Transverse colon (tissue), 4 donors: ENCODE measurements around the gene GK. TPM values are rescaled to one million over a fixed set of nuclear protein-coding genes. Genes with fewer than 3 reads are reported as not detected.

Source experiments
- DNase-seq: peaks from one replicate; pipeline ENCODE4 v3.0.0-alpha.2; 2019
- H3K27ac ChIP-seq, 4 donors: fragments of 200-600 bp; sonication (generic); 2 replicates each; pipeline ENCODE4 v1.5.1; 2016 to 2018; ENCODE audit warnings: inconsistent platforms in 4 of 4
- H3K27me3 ChIP-seq: fragments of 200-600 bp; sonication (generic); 2 replicates; pipeline ENCODE4 v1.5.1; 2017; ENCODE audit warnings: inconsistent platforms
- H3K36me3 ChIP-seq, 4 donors: fragments of 200-600 bp; sonication (generic); 2 replicates each; pipeline ENCODE4 v1.5.1; 2017 to 2019; ENCODE audit warnings: inconsistent platforms in 4 of 4
- H3K4me1 ChIP-seq, 4 donors: fragments of 200-600 bp; sonication (generic); 2 replicates each; pipeline ENCODE4 v1.5.1; 2017 to 2020; ENCODE audit warnings: inconsistent platforms in 4 of 4
- H3K4me3 ChIP-seq, 4 donors: fragments of 200-600 bp; sonication (generic); 1 replicate in 1 of 4; 2 replicates in 3 of 4; pipeline versions ENCODE4 v1.5.1 to v1.6.1; 2017 to 2019; ENCODE audit warnings: inconsistent platforms in 4 of 4
- H3K9me3 ChIP-seq, 2 donors: fragments of 200-600 bp; sonication (generic); 2 replicates each; pipeline ENCODE4 v1.5.1; 2017 to 2019; ENCODE audit warnings: inconsistent platforms in 2 of 2
- CTCF ChIP-seq, 5 experiments: fragments of 200-600 bp in 3 of 5; fragments of 450-650 bp in 2 of 5; sonication (generic) in 3 of 5; IDR thresholded peaks; 1 replicate in 2 of 5; 2 replicates in 3 of 5; pipeline ENCODE4 v1.5.1; 2016 to 2017; ENCODE audit warnings: antibody characterized with exemption in 5 of 5, inconsistent platforms in 3 of 5, mild to moderate bottlenecking in 2 of 5, moderate library complexity in 1 of 5
- EP300 ChIP-seq: sonication (generic); formaldehyde crosslinking; IDR thresholded peaks from one replicate; pipeline ENCODE4 v1.6.1; 2017; ENCODE audit warnings: antibody characterized with exemption, low read depth
- POLR2A ChIP-seq: fragments of 450-650 bp; IDR thresholded peaks from one replicate; pipeline ENCODE4 v1.6.1; 2016; ENCODE audit warnings: antibody characterized with exemption, mild to moderate bottlenecking, moderate library complexity
- POLR2AphosphoS5 ChIP-seq, 3 donors: sonication (generic); formaldehyde crosslinking; IDR thresholded peaks; one replicate each; pipeline ENCODE4 v1.6.1; 2016; ENCODE audit warnings: antibody characterized with exemption in 3 of 3
- WGBS, 2 donors: methylation state at CpG; one replicate each; pipeline ENCODE4 v1.1.5; 2018; ENCODE audit warnings: low coverage in 1 of 2; 5-methylcytosine and 5-hydroxymethylcytosine counted together
- in situ Hi-C, 4 donors: fragments of 200-750 bp; cut with MboI; loops; one replicate each; pipeline versions ENCODE4 v1.15.0 to v1.15.1; 2017; ENCODE audit warnings: low sequenced_read_pairs in 3 of 4, low pct_ligation_motif_present in 1 of 4, low pct_unique_long_range_greater_than_20kb in 1 of 4
- intact Hi-C: fragments of 100-400 bp; cut with DNase I; formaldehyde crosslinking; loops from one replicate; pipeline ENCODE4 v1.15.1; 2023; ENCODE audit warnings: low total_unique reads
- total RNA-seq, 4 donors: library from RNA; depleted of rRNA; stranded (reverse); fragments of >200 nt; gene quantifications; one replicate each; pipeline ENCODE4 v1.1.0, GENCODE V29; 2016

GK gene
- total RNA-seq, 4 donors from 2014 or later = 2.2 to 30.2 (median 19.6) TPM

GRCh38 chrX:30680618-30681017 is 27.4 kb downstream of the GK start:
- in situ Hi-C loops = no loop called here
- peak overlapping the region in 1 of 4 donors; percentile 12 for H3K27ac ChIP-seq
- TF ChIP-seq POLR2AphosphoS5 (IDR thresholded peaks at IDR 0.05) (no peak), CTCF (IDR thresholded peaks at IDR 0.05) (no peak), EP300 (no peak), POLR2A (no peak)

GRCh38 chrX:30688641-30689040 is 35.4 kb downstream of the GK start:
- intact Hi-C loops = no loop called here
- Histone ChIP-seq H3K4me3 (no peak overlapping the region), H3K4me1 (no peaks in the 10 kb centered on the region), H3K27ac (no peak overlapping the region), H3K27me3 (no peaks in the 10 kb centered on the region), H3K9me3 (no peaks in the 10 kb centered on the region), H3K36me3 (no peaks in the 10 kb centered on the region)
- no peak for DNase-seq
- TF ChIP-seq EP300 (no peak), POLR2A (no peak), CTCF (IDR thresholded peaks at IDR 0.05) (no peak), POLR2AphosphoS5 (IDR thresholded peaks at IDR 0.05) (no peak)
- in situ Hi-C loops = no loop called here
- WGBS, 2 donors = 62% methylated on average over 2 of the region's 2 CpGs; no CpG with 5 or more reads in 1 of the 2 donors

More at GRCh38 chrX:30680618-30681017, 27.4 kb downstream of the GK start:
- DNase-seq = peak; percentile 26
- H3K4me1 ChIP-seq = no peaks in the 10 kb centered on the region
- 60 to 62% methylated on average over 1 of the region's 1 CpG for WGBS, 2 donors
- no peaks in the 10 kb centered on the region for H3K27me3 ChIP-seq
- no peaks in the 10 kb centered on the region for H3K36me3 ChIP-seq
- H3K4me3 ChIP-seq = no peak overlapping the region
- H3K9me3 ChIP-seq = no peaks in the 10 kb centered on the region
- intact Hi-C loops = no loop called here

- H3K36me3 ChIP-seq = no peaks in the 10 kb centered on the region
- no peak overlapping the region for H3K27ac ChIP-seq
- in situ Hi-C loops (no loop called here), intact Hi-C loops (no loop called here)
- DNase-seq = no peak
- no peaks in the 10 kb centered on the region for H3K9me3 ChIP-seq
- TF ChIP-seq POLR2AphosphoS5 (IDR thresholded peaks at IDR 0.05) (no peak), POLR2A (no peak), EP300 (no peak), CTCF (IDR thresholded peaks at IDR 0.05) (no peak)
- H3K4me1 ChIP-seq = no peaks in the 10 kb centered on the region
- no peak overlapping the region for H3K4me3 ChIP-seq
- no peaks in the 10 kb centered on the region for H3K27me3 ChIP-seq
Measured at GRCh38 chrX:30689116-30689515, 35.9 kb downstream of the GK start.

GRCh38 chrX:30690330-30690729 is 37.1 kb downstream of the GK start:
- WGBS, 2 donors = 21 to 50% methylated on average over 2 to 3 of the region's 3 CpGs
- no peaks in the 10 kb centered on the region for H3K4me1 ChIP-seq
- intact Hi-C loops = no loop called here

More at GRCh38 chrX:30690330-30690729, 37.1 kb downstream of the GK start:
- TF ChIP-seq POLR2A (no peak), CTCF (IDR thresholded peaks at IDR 0.05) (no peak), EP300 (no peak), POLR2AphosphoS5 (IDR thresholded peaks at IDR 0.05) (no peak)
- DNase-seq = no peak
- H3K9me3 ChIP-seq = no peaks in the 10 kb centered on the region
- H3K36me3 ChIP-seq = no peaks in the 10 kb centered on the region
- H3K4me3 ChIP-seq = no peak overlapping the region
- H3K27me3 ChIP-seq = no peaks in the 10 kb centered on the region
- no peak overlapping the region for H3K27ac ChIP-seq
- in situ Hi-C loops = no loop called here
